ENCODE measurements around the gene STAT5B.

STAT5B gene

DNA sequence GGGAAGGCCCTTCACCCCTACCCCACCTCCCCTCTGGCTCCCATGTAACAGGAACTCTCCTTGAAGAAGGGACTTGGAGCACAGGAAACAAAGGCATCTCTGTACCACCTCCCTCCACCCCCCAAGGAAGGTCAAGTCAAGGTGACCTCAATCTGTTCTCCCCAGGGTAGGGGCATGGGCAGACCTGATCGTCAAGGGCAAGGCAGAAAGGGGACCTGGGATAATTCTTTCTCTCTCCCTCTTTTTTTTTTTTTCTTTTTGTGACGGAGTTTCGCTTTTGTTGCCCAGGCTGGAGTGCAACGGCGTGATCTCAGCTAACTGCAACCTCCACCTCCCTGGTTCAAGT, 7.8 kb upstream of the STAT5B start:
- TF ChIP-seq, protein P1, sequence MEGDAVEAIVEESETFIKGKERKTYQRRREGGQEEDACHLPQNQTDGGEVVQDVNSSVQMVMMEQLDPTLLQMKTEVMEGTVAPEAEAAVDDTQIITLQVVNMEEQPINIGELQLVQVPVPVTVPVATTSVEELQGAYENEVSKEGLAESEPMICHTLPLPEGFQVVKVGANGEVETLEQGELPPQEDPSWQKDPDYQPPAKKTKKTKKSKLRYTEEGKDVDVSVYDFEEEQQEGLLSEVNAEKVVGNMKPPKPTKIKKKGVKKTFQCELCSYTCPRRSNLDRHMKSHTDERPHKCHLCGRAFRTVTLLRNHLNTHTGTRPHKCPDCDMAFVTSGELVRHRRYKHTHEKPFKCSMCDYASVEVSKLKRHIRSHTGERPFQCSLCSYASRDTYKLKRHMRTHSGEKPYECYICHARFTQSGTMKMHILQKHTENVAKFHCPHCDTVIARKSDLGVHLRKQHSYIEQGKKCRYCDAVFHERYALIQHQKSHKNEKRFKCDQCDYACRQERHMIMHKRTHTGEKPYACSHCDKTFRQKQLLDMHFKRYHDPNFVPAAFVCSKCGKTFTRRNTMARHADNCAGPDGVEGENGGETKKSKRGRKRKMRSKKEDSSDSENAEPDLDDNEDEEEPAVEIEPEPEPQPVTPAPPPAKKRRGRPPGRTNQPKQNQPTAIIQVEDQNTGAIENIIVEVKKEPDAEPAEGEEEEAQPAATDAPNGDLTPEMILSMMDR (IDR thresholded peaks at IDR 0.05; ENCODE audit: insufficient read depth, low read length, poor library complexity, severe bottlenecking): no peak
- no peak for DNase-seq (ENCODE audit: extremely low read depth, insufficient read length)
- no peaks in the 10 kb centered on the region for H3K27me3 ChIP-seq (replicated peaks; ENCODE audit: control insufficient read depth, insufficient read depth, low read length)
- no peak overlapping the region for H3K4me3 ChIP-seq (replicated peaks; ENCODE audit: low read depth, low read length)
- H3K36me3 ChIP-seq (ENCODE audit: control insufficient read depth, insufficient read depth, low read length): no peaks in the 10 kb centered on the region

DNA sequence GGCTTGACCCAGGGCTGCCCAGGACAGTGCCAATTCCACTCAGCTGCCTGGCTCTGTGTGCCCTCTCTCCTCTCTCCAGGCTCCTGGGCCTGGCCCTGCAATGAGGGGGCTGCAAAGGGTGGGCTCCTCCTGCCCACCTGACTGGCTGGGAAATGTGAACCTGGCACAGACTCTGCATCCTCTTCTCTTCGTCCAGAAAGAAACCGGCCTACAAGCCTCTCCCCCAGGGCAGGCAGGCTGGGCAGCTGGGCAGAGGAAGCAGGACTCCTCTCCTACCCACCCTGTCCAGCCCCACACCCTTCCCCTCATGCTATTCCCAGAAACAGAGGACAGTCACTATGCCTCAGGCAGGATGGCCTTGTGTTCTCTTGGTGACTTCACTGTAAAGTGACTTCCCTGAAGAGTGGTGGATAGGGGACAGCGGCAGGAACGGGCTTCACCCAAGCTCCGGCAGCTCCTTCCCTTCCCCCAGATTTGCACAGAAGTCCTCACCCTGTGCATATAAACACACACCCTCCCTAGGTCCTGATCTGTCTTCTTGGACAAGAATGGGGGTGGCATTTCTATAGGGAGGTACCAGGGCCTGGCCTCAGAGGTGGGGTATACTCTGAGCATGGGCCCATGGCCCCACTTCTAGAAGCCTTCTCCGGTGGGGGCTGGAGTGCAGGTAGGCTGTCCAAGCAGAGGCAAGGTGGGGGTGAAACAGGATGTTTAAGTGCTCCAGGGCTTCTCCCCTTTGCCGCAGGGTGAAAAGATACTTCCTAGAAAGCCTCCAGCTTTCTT, 7.2 kb upstream of the STAT5B start:
- Histone ChIP-seq H3K27me3 (replicated peaks; ENCODE audit: control insufficient read depth, insufficient read depth, low read length) (no peaks in the 10 kb centered on the region), H3K4me3 (replicated peaks; ENCODE audit: low read depth, low read length) (no peak overlapping the region), H3K36me3 (ENCODE audit: control insufficient read depth, insufficient read depth, low read length) (no peaks in the 10 kb centered on the region)
- TF ChIP-seq, protein P1 (IDR thresholded peaks at IDR 0.05; ENCODE audit: insufficient read depth, low read length, poor library complexity, severe bottlenecking): no peak
- no peak for DNase-seq (ENCODE audit: extremely low read depth, insufficient read length)

DNA sequence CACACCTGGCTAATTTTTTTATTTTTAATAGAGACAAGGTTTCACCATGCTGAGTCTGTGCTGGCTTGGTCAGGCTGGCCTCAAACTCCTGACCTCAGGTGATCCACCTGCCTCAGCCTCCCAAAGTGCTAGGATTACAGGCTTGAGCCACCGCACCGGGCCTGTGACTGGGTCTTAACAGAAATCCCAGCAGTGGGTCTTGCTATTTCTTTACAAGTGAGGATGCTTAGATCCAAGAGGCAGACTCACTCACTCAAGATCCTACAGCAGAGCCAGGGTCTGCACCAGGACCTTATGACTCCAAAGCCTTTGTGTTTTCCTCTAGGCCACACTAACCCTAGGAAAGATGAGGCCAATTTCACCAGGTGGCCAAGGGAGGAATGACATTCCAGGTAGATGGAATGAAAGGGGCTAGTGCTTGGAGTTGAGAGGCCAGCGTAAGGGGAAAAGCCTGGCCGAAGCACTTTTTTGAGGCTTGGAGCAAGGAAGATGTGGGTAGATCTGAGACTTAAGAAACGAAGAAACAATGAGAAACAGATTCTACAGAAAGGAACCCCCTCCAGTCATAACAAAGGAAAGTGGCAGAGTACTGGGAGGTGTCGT, 6.4 kb upstream of the STAT5B start:
- Histone ChIP-seq H3K4me3 (replicated peaks; ENCODE audit: low read depth, low read length) (no peak overlapping the region), H3K36me3 (ENCODE audit: control insufficient read depth, insufficient read depth, low read length) (no peaks in the 10 kb centered on the region), H3K27me3 (replicated peaks; ENCODE audit: control insufficient read depth, insufficient read depth, low read length) (no peaks in the 10 kb centered on the region)
- no peak for DNase-seq (ENCODE audit: extremely low read depth, insufficient read length)
- TF ChIP-seq, protein P1 (IDR thresholded peaks at IDR 0.05; ENCODE audit: insufficient read depth, low read length, poor library complexity, severe bottlenecking): no peak

GRCh38 chr17:42281571-42282096, 5.4 kb upstream of the STAT5B start:
- Histone ChIP-seq H3K27me3 (replicated peaks; ENCODE audit: control insufficient read depth, insufficient read depth, low read length) (no peaks in the 10 kb centered on the region), H3K4me3 (replicated peaks; ENCODE audit: low read depth, low read length) (no peak overlapping the region), H3K36me3 (ENCODE audit: control insufficient read depth, insufficient read depth, low read length) (no peaks in the 10 kb centered on the region)
- TF ChIP-seq, protein P1 (IDR thresholded peaks at IDR 0.05; ENCODE audit: insufficient read depth, low read length, poor library complexity, severe bottlenecking): no peak
- DNase-seq (ENCODE audit: extremely low read depth, insufficient read length): no peak

DNA sequence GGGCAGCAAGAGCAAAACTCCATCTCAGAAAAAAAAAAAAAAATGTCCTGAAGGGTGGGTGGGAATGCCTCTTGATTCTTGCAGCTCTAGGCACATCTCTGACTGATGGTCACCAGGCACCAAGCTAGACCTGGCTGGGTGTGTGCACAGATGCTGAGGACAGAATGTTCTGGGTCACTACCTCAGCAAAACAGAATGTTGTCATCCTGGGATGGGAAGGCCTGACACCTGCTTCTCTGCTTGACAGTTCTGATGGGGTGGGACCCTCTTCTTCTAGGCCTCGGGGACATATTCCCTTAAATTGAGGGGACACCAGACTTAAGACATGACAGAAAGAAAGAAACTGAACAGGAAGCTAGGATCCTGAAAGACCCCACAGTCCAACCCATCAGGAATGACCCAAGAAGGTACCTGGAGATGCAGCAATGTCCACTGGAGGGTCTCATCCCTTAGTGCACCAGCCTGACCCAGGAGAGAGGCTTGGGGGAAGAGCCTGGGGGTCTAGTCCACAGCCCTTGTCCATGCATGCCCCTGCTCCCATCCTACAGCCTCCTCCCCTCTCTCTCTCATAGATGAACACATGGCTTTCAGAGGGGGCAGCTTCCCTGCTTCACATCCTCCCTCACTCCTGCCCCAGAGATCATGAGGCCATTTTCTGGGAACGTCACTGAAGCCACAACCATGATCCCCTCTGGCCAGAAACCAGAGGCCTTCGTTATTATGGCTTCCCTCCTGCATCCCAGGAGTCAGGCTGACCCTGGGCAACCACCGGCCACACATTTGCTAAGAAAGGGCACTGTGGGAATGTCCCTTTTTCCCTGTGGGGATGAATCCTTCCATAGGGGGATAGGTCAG, 3.8 kb upstream of the STAT5B start:
- no peak for DNase-seq (ENCODE audit: extremely low read depth, insufficient read length)
- TF ChIP-seq, protein P1 (IDR thresholded peaks at IDR 0.05; ENCODE audit: insufficient read depth, low read length, poor library complexity, severe bottlenecking): no peak
- no peaks in the 10 kb centered on the region for H3K36me3 ChIP-seq (ENCODE audit: control insufficient read depth, insufficient read depth, low read length)
- no peak overlapping the region for H3K4me3 ChIP-seq (replicated peaks; ENCODE audit: low read depth, low read length)
- no peaks in the 10 kb centered on the region for H3K27me3 ChIP-seq (replicated peaks; ENCODE audit: control insufficient read depth, insufficient read depth, low read length)

All from GM06990 (cell line).